Spinal cord (tissue), 10 donors: Measurements from ENCODE around the gene HPSE2. TPM values are rescaled to one million over a fixed set of nuclear protein-coding genes. Genes with fewer than 3 reads are reported as not detected.
"Not testable (repeated sequence)": the region's sequence is repeated elsewhere in the genome, so short reads cannot be mapped to it uniquely, and the experiment has no call there.

Experiments
- DNase-seq, 6 donors: peaks; one replicate each; pipeline versions ENCODE4 v3.0.0 to v3.0.0-alpha.2; 2013 to 2015; ENCODE audit warnings: low spot score in 6 of 6, low read depth in 4 of 6
- H3K27ac ChIP-seq: one replicate; pipeline ENCODE4 v1.5.1; 2013; ENCODE audit warnings: low read depth, low read length, control low read depth
- H3K27me3 ChIP-seq: one replicate; pipeline ENCODE4 v1.6.1; 2013; ENCODE audit warnings: low read length; ENCODE audit not compliant: control insufficient read depth, insufficient read depth
- H3K36me3 ChIP-seq: one replicate; pipeline ENCODE4 v1.6.1; 2013; ENCODE audit warnings: low read length; ENCODE audit not compliant: control insufficient read depth, insufficient read depth
- H3K4me1 ChIP-seq: one replicate; pipeline ENCODE4 v1.6.1; 2013; ENCODE audit warnings: low read length; ENCODE audit not compliant: control insufficient read depth, insufficient read depth
- H3K4me3 ChIP-seq: one replicate; pipeline ENCODE4 v1.5.1; 2013; ENCODE audit warnings: low read depth, low read length, control low read depth
- H3K9me3 ChIP-seq: one replicate; pipeline ENCODE4 v1.6.1; 2013; ENCODE audit warnings: low read length; ENCODE audit not compliant: control insufficient read depth, insufficient read depth
- WGBS: methylation state at CpG from one replicate; pipeline ENCODE4 v1.1.5; 2013; ENCODE audit warnings: missing lambda C conversion rate; ENCODE audit not compliant: insufficient coverage; 5-methylcytosine and 5-hydroxymethylcytosine counted together
- polyA plus RNA-seq, 2 donors: library from polyadenylated mRNA; unstranded; fragments of 120-200 nt; gene quantifications; one replicate each; pipeline ENCODE4 v1.2.1, GENCODE V29; 2013; ENCODE audit not compliant: insufficient read length in 2 of 2
- total RNA-seq, 2 donors: library from RNA; depleted of rRNA in 1 of 2; stranded (reverse); fragments of 120-200 nt in 1 of 2; fragments of >200 nt in 1 of 2; gene quantifications; one replicate each; pipeline versions ENCODE4 v1.2.3 to v1.2.4, GENCODE V29; 2013 to 2014
- donor health status: healthy.

HPSE2 gene
- total and polyA plus RNA-seq, 4 donors: 0.28 to 1.1 (median 0.93) TPM

DNA sequence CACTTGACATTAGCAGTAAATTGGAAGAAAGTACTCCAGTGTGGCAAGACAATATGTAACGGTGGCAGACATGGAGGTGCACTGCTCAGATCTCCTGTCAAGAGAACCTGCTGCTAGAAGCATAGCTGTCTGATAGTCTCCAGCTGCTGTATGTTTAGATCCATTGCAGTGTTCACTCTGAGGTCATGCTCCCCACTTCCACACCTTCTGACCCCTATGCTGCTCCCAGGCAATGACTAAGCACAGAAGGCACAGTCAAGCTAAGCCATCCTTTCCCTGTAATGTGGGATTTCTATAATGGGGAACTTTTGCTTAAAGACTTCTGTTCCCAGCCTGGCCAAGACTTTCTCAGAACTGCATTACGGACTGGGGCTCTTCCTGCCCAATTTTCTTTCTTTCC lies 315.8 kb downstream of the HPSE2 start:
- Histone ChIP-seq H3K27ac (no peak overlapping the region), H3K4me3 (no peak overlapping the region), H3K9me3 (no peaks in the 10 kb centered on the region), H3K36me3 (no peaks in the 10 kb centered on the region), H3K27me3 (no peaks in the 10 kb centered on the region), H3K4me1 (no peaks in the 10 kb centered on the region)
- DNase-seq: no peak
- 94% methylated on average over 2 of the region's 2 CpGs for WGBS

DNA sequence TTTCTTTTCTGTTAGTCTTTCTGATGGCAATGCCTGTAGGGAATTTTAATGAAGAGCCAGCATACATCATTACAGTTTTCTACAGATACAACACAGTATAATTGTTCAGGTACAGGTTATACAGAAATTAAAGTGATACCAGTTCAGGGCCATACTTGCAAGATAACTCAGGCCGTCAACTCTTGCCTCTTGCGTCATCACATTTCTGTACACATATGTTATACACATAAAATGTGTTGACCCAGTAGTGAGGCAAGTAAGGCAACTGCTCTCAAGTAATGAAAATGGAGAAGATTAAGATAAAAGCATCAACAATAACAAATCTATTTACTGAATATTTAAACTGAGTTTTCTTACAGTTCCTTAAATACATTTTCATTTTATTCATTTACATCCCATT lies 317.8 kb downstream of the HPSE2 start:
- no peak overlapping the region for H3K27ac ChIP-seq
- no peak for DNase-seq
- H3K4me3 ChIP-seq: no peak overlapping the region
- H3K9me3 ChIP-seq: no peaks in the 10 kb centered on the region
- no peaks in the 10 kb centered on the region for H3K4me1 ChIP-seq
- WGBS: no CpG with 5 or more reads among the region's 2 CpGs
- no peaks in the 10 kb centered on the region for H3K27me3 ChIP-seq
- no peaks in the 10 kb centered on the region for H3K36me3 ChIP-seq

DNA sequence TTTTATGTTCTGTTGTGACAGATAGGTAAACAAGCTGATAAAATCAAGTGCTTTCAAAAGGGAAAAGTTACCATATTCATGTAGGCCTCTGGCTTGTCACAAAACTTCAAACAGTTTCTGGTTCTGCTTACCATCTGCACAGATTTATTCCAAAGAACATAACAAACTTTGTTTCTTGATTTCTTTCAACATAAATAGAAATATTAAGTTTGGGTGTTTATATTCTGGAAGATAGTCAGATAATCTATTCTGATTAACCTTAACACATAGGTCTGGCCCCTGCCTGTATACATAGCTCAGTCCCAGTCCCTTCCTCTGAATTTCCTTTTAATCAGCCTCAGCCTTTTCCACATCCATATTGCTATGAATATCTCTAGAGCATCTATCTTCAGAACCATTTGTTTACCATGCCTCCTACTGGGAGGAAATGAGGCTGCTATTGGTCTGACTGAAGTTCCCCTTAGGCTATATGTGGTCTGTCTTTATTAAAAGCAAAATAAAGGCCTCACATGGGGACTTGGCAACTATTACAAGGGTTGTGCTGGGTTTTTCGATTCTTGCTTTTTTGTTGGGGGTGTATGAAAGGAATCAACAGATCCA lies 319.0 kb downstream of the HPSE2 start:
- Histone ChIP-seq H3K27ac (no peak overlapping the region), H3K4me1 (no peaks in the 10 kb centered on the region), H3K4me3 (no peak overlapping the region), H3K27me3 (no peaks in the 10 kb centered on the region), H3K9me3 (no peaks in the 10 kb centered on the region), H3K36me3 (no peaks in the 10 kb centered on the region)
- peak in 1 of 6 donors; percentile 62 for DNase-seq
- WGBS: no CpG with 5 or more reads among the region's 1 CpG

GRCh38 chr10:98915911-98916310 lies 319.7 kb downstream of the HPSE2 start:
- H3K9me3 ChIP-seq: no peaks in the 10 kb centered on the region
- H3K27me3 ChIP-seq: no peaks in the 10 kb centered on the region
- no peak overlapping the region for H3K27ac ChIP-seq
- H3K36me3 ChIP-seq: no peaks in the 10 kb centered on the region
- no peaks in the 10 kb centered on the region for H3K4me1 ChIP-seq
- no peak overlapping the region for H3K4me3 ChIP-seq
- WGBS: no CpG with 5 or more reads among the region's 1 CpG
- DNase-seq: peak in 1 of 6 donors; percentile 20

- H3K4me3 ChIP-seq: no peak overlapping the region
- no peaks in the 10 kb centered on the region for H3K27me3 ChIP-seq
- no peak overlapping the region for H3K27ac ChIP-seq
- no peaks in the 10 kb centered on the region for H3K4me1 ChIP-seq
- WGBS: 33% methylated on average over 1 of the region's 3 CpGs
- DNase-seq: no peak
- H3K36me3 ChIP-seq: no peaks in the 10 kb centered on the region
- no peaks in the 10 kb centered on the region for H3K9me3 ChIP-seq
Measured at GRCh38 chr10:98910546-98910945, 325.1 kb downstream of the HPSE2 start.

DNA sequence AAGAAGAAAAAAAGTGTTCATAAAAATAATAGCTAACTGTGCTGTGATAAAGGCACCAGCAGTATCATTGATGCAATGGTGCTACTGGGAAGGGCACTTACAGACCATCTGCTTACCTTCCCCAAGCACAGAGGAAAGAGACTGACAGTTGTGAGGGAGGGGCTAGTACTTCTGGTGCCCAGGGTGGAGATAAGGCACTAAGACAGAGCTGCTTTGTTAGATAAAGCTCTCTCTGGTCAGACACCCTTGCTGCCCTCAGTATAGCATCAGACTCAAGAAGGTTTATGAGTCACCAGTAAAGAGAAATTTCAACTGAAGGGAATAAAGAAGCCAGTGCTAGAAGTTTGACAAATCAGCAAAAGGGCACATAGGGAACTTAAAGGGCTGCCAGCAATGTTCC lies 325.6 kb downstream of the HPSE2 start:
- Histone ChIP-seq H3K9me3 (no peaks in the 10 kb centered on the region), H3K27ac (no peak overlapping the region), H3K27me3 (no peaks in the 10 kb centered on the region), H3K4me1 (no peaks in the 10 kb centered on the region), H3K36me3 (no peaks in the 10 kb centered on the region), H3K4me3 (no peak overlapping the region)
- peak in 1 of 6 donors; percentile 9 for DNase-seq

GRCh38 chr10:98908868-98909267 lies 326.8 kb downstream of the HPSE2 start:
- Histone ChIP-seq H3K9me3 (no peaks in the 10 kb centered on the region), H3K36me3 (no peaks in the 10 kb centered on the region), H3K27me3 (no peaks in the 10 kb centered on the region), H3K4me3 (no peak overlapping the region), H3K27ac (no peak overlapping the region), H3K4me1 (no peaks in the 10 kb centered on the region)
- DNase-seq: no peak
- no CpG with 5 or more reads among the region's 3 CpGs for WGBS

DNA sequence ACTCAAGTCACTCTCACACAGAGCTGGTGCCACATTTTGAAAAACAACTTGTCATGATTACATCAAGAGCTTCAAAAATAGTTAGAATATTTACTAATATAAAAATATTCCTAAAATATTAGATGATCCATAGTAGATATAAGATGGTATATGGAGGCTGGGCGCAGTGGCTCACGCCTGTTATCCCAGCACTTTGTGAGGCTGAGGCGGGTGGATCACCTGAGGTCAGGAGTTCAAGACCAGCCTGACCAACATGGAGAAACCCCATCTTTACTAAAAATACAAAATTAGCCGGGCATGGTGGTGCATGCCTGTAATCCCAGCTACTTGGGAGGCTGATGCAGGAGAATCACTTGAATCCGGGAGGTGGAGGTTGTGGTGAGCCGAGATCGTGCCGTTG lies 327.4 kb downstream of the HPSE2 start:
- not testable (repeated sequence) for H3K9me3 ChIP-seq, H3K36me3 ChIP-seq, H3K27me3 ChIP-seq, H3K4me1 ChIP-seq, DNase-seq, H3K4me3 ChIP-seq, H3K27ac ChIP-seq
- 90% methylated on average over 2 of the region's 8 CpGs for WGBS

- no CpG with 5 or more reads among the region's 4 CpGs for WGBS
- Histone ChIP-seq H3K36me3 (no peaks in the 10 kb centered on the region), H3K4me3 (no peak overlapping the region), H3K4me1 (no peaks in the 10 kb centered on the region), H3K27ac (no peak overlapping the region), H3K27me3 (no peaks in the 10 kb centered on the region), H3K9me3 (no peaks in the 10 kb centered on the region)
- DNase-seq: peak in 1 of 6 donors; percentile 21
Measured at GRCh38 chr10:98901441-98902110, 334.1 kb downstream of the HPSE2 start.

- Histone ChIP-seq H3K4me1 (no peaks in the 10 kb centered on the region), H3K27me3 (no peaks in the 10 kb centered on the region), H3K36me3 (no peaks in the 10 kb centered on the region), H3K9me3 (no peaks in the 10 kb centered on the region), H3K4me3 (no peak overlapping the region), H3K27ac (no peak overlapping the region)
- peak in 1 of 6 donors; percentile 63 for DNase-seq
- WGBS: 48% methylated on average over 2 of the region's 3 CpGs
Measured at GRCh38 chr10:98899018-98899417, 336.6 kb downstream of the HPSE2 start.
